ENCODE data around the gene MCUR1. TPM values are rescaled to one million over a fixed set of nuclear protein-coding genes. Genes with fewer than 3 reads are reported as not detected.

The MCUR1 gene
- total and polyA plus RNA-seq, 2 donors (not counting 1 experiment from before 2014, with no cell fraction given) = 4.6 to 10.6 TPM

- intact Hi-C loops (cut with micrococcal nuclease) = no loop called here
- H2AFZ ChIP-seq (ENCODE audit: insufficient read depth, low read depth, low read length, poor library complexity, severe bottlenecking) = no peak overlapping the region
Observed at GRCh38 chr6:13818341-13818740, 4.0 kb upstream of the MCUR1 start.

More at GRCh38 chr6:13818341-13818740, 4.0 kb upstream of the MCUR1 start:
- DNase-seq (no peak), ATAC-seq (ENCODE audit: low read depth) (no peak)
- Histone ChIP-seq H3K4me3 (ENCODE audit: control extremely low read depth in 1 of 5, extremely low read depth in 1 of 5, insufficient read depth in 1 of 5, low read depth in 2 of 5, low read length in 4 of 5) (no peak overlapping the region), H3K27ac (ENCODE audit: low read length in 2 of 2) (no peak overlapping the region), H3K79me2 (ENCODE audit: control insufficient read depth, insufficient read depth, low read length) (peaks cover 5% of the 10 kb centered on the region), H3K36me3 (replicated peaks in 1 of 2; ENCODE audit: control extremely low read depth in 1 of 2, control insufficient read depth in 1 of 2, extremely low read depth in 1 of 2, insufficient read depth in 2 of 2, low read length in 1 of 2) (no peaks in the 10 kb centered on the region), H3K9ac (ENCODE audit: low read length) (no peak overlapping the region), H3K4me1 (ENCODE audit: control insufficient read depth in 2 of 2, insufficient read depth in 2 of 2, low read length in 2 of 2) (peaks cover 7 to 10% of the 10 kb centered on the region in 2 donors), H3K9me3 (ENCODE audit: control extremely low read depth in 1 of 3, control insufficient read depth in 2 of 3, insufficient read depth in 1 of 3, low read length in 2 of 3) (no peaks in the 10 kb centered on the region), H3K4me2 (replicated peaks; ENCODE audit: low read depth, low read length, poor library complexity, severe bottlenecking) (no peak overlapping the region), H4K20me1 (ENCODE audit: control insufficient read depth, insufficient read depth, low read length, poor library complexity, severe bottlenecking) (no peaks in the 10 kb centered on the region), H3K27me3 (replicated peaks in 1 of 4; ENCODE audit: control extremely low read depth in 1 of 4, control insufficient read depth in 3 of 4, insufficient read depth in 4 of 4, low read length in 3 of 4) (no peaks in the 10 kb centered on the region)
- Mint-ChIP-seq H3K9me3 (ENCODE audit: insufficient read depth) (no peaks in the 10 kb centered on the region), H3K4me1 (peaks cover 9% of the 10 kb centered on the region), H3K4me3 (no peak overlapping the region), H3K27ac (no peak overlapping the region), H3K27me3 (no peaks in the 10 kb centered on the region)
- no peak for TF ChIP-seq CTCF (IDR thresholded peaks at IDR 0.05)
- no peak for TF ChIP-seq EZH2 (IDR thresholded peaks at IDR 0.05; ENCODE audit: borderline replicate concordance, insufficient read depth, low read depth, low read length, poor library complexity, severe bottlenecking)
- CTCF ChIA-PET = interaction anchor here (1.1 to 1.7 kb wide), 2 partner anchors 21 to 23 kb away, joined by 3 read pairs; no protein-coding TSS in a partner anchor
- no CpG with 5 or more reads among the region's 2 CpGs for WGBS (ENCODE audit: insufficient coverage)
- POLR2A ChIA-PET = no interaction called here
